Measurements from ENCODE around the gene TIMM22.
"Not testable (repeated sequence)": the region's sequence is repeated elsewhere in the genome, so short reads cannot be mapped to it uniquely, and the experiment has no call there.

The TIMM22 gene

DNA sequence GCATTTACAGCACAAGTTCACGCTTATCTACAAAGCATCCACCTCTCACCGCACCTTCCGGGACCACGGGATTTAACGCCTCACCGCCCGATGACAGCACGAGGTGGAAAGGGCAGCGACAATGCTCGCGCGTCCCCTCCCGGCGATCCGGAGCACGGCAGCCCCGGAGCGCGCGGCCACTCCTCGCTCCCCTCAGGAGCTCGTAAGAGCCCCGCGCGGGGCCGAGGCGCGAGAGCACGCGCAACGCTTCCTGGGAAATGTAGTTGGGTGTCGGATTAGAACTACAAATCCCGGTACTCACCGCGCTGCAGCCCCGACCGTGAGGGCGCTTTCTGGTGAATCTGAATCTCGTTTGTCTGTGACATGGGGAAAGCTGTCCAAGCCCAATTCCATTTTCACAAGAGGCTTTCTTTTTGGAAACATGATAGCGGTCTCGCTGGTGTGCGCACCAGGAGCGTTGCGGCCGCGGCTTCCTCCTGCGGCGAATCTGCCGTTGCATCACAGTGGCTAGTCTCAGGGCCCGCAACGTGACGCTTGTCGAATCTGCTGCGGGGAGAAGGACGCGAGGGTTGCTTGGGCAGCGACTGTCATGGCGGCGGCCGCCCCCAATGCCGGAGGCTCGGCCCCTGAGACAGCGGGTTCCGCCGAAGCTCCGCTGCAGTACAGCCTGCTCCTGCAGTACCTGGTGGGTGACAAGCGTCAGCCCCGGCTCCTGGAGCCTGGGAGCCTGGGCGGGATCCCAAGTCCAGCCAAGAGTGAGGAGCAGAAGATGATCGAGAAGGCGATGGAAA, at the start of gene TIMM22:
TSS of gene TIMM22 (plus strand) at position 576 of the 791 bp plus-strand sequence. CDS start at position 590, 14 bp downstream.
- peak; percentile 95 to 96 for DNase-seq

DNA sequence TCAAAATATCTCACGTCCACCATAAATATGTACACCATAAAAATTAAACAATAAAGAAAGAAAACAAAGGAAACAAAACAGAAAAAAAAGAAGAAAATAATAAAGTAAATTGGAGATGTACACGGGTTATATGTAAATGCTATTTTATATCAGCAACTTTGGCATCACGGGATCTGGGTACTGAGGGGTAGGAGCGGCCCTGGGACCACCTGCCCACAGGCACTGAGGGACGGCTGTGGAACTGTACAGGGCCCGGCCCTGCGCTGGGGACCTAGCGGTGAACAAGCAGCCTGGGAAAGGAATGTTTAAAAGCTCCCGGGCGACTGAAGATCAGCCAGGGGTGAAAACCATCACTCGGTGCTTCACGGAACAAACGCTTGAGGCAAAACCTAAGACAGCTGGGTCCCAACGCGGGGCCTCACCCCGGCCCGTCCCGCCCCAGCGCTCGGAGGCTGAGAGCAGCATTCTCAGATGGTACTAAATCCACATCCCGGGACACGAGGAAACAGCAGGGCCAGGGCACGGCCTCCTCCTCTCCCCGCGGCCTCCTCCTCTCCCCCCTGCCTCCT, 48.6 kb upstream of the TIMM22 start:
- no peak for DNase-seq

DNA sequence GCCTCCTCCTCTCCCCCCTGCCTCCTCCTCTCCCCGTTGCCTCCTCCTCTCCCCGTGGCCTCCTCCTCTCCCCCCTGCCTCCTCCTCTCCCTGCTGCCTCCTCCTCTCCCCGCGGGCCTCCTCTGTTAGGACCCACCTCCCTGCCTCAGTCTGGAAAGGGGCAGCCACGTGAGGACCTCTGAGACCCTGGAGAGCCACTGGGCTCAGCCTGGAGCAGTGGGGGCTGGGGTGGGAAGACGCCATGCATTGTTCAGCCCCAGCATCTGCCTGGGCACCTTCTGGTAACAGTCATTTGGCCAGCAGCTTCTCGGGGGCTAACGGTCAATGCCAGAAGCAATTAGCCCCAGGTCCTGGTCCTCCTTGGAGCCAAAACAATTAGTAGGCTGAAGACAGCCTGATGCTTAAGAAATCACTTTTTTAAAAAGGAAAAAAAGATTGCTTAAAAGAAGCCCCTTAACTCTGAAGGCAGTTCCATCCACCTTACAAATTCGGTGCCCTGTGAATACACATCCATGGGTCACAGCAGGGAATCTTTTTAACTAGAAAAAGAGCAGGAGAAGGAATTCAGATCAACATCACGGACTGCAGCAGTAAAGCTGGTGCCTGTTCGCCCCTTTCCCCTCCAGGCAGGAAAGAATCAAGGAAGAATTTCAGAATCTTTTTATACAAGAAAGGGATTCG, 47.2 kb upstream of the TIMM22 start:
- DNase-seq: no peak

DNA sequence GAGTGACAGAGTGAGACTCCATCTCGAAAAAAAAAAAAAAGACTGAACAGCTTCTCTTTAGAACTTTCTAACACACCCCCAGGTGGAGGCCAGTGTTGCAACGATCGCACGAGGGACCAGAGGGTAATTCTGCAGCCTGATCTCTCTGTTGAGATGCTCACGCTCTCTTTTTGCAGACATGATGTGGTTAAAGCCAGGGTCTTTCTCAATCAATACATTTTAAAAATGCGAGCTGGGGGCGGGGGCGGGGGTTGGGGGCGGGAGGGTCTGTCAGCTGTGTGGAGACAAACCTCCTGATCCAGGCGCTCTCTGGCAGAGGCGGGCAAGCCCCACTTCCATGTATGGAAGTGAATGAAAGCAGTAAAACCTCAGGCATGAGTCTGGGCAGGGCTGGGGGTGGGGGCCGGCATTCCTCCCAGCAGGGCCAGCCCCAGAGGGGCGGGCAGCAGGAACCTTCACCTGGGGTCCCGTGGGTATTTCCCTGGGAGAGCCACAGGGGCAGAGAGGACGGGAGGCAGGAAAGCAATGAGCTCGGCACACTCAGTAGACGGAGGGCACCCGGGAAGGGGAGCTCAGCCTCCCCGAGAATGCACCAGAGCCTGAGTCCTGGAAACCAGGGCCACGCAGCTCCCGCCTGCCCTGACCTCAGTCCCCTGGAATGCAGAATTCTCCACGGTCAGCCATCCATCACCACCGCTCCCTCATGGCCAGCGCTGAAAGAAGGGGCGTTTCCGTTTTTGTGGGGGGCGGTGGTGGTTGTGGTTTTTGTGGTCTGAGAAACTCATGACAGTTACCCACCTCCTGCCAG, 45.4 kb upstream of the TIMM22 start:
- no peak for DNase-seq

DNA sequence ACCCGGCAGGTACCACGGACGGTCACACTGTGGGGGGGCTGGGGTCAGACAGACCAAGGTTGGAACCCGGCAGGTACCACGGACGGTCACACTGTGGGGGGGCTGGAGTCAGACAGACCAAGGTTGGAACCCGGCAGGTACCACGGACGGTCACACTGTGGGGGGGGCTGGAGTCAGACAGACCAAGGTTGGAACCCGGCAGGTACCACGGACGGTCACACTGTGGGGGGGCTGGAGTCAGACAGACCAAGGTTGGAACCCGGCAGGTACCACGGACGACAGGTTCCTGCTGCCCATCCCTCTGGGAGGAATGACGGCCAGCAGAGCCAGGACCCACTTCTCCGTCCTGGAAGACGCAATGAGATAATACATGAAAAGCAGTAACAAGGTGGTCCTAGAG, 44.3 kb upstream of the TIMM22 start:
- DNase-seq: not testable (repeated sequence)

DNA sequence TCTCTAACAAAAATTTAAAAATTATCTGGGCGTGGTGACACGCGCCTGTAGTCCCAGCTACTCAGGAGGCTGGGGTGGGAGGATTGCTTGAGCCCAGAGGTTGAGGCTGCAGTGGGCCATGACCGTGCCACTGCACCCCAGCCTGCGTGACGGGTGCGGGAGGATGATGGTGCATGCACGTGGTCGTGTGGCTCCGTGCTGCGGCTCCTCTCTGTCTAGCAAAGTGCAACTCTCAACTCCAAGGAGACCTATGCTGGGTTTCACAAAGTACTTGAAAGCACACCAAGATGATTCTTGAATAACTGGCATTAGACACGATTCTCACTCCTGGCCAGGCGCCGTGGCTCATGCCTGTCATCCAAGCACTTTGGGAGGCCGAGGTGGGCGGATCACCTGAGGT, 43.2 kb upstream of the TIMM22 start:
- no peak for DNase-seq

DNA sequence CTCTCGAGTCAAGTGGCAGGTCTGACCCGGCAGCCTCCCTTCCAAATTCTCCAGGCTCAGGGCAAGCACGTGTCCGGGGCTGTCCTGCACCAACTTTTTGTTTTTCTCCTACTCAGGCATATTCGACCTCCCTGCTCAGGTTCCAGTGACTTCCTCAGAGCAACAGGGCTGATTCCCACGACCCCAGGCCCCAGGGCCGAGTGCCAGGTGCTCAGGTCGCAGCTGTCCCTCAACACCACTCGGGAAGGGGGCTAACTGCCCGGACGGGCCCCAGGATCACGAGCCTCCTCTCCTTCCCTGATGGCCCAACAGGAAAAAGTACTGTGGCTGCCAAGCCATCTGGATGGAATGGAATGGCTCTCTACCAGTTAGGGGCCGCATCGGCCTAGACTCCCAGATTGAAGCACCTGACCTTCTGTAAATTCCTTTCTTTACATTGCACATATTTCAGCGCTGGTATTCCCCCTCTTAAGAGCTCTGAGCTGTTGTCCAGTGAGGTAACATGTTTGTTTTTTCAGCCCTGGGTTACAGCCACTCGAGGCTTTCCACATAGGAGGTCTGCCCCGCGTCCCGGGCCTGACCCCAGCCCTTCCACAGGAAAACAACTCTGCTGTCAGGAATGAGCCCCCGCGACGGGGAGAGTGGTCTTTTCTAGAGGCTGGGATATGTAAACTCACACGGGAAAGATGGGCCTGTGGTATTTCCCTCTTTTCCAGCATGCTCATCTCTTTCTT, 42.3 kb upstream of the TIMM22 start:
- DNase-seq: no peak

DNA sequence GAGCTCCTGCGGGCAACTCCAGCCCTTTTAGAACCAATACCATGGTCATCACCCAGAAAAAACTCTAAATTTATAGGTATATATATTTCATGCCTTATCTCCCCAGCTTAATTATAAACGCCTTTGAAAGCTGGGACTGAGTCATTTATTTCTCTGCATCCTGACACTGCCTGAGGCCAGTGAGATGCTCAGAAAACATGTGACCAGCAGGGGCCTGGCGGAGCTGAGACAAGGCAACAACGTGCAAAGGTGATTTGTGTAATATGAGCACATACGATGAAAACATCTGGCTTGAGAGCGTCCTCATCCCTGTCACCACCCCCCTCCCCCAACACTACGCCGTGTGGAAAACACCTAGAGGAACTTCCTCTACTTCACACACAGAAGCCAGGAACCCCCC, 40.0 kb upstream of the TIMM22 start:
- DNase-seq: no peak

DNA sequence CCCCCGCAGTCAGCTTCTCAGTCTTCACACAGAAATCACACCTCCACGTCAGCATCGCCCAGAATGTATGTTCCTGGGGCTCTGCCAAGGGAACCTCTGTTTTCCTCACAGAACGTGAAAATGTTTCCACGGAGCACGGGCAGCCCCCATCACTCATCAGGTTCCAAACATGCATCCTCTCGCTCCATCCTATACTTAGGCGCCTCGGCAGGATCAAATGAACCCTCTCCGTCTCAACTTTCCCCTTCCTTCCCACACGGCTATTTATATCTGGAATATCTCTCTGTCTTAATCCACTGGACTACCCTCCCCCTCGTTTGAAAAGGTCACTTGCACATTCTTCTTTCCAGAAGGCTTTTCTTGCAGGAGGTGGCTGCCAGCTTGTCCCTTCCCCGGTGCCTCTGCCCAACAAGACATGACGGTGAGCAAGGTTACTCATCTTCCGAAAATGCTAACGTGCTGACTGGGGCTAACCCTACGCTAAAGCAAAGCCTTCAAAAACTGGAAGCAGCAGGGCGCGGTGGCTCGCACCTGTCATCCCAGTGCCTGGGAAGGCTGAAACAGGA, 39.0 kb upstream of the TIMM22 start:
- DNase-seq: no peak

DNA sequence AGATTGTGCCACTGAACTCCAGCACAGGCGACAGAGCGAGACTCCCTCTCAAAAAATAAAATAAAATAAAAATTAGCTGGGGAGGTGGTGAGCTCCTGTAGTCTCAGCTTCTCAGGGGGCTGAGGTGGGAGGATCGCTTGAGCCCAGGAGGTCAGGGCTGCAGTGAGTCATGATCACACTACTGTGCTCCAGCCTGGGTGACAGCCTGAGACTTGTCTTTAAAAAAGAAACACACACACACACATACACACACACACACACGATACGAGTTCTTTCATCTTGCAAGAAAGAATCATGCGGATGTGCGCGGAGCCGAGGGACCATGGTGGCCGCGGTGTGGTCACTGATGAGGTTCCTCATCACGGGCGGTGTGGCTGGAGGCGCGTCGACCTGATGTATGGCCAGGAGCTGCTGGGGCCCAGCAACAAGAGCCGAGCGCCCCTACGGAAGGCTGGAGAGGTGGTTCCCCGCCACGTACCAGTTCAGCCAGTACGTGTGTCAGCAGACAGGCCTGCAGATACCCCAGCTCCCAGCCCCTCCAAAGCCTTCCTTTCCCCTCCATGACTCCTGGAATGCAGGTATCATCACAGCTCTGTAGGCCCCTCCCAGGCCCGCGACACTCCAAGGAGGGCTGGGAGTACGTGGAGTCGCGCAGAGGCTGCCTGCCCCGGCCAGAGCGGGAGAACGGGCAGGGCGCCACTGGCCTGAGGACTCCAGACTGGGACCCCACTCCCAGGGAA, 38.0 kb upstream of the TIMM22 start:
- no peak for DNase-seq

DNA sequence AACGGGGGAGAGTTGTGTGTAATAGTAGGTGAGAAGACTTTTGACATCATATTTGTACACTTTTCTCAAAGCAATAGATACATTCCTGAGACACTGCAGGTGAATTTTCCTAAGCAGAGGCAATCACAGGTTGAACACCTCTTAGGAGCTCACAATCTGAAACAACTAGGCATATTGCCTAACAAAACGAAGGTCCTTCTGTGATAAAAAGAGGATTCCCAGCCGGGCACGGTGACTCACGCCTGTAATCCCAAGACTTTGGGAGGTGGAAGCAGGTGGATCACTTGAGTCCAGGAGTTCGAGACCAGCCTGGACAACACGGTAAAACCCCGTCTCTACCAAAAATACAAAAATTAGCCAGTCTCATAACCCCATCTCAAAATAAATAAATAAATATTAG, 34.8 kb upstream of the TIMM22 start:
- no peak for DNase-seq

DNA sequence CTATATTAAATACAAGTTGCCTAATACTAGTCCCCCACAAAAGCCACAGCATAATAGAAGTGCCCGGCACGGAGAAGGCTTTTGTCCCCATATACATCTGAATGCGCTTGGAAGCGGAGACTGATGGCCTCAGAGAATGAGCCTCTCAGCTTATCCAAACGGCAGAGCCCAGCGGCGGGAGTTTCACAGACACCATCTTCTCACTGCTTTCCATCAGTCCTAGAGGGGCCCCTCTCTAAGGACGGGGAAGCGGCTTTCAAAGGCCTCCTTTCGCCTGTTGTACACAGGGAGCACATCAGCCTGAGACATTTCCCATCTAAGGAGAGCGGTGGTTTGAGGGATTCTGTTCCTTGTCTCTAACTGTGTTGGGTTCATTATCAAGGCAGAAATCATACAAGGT, 34.3 kb upstream of the TIMM22 start:
- DNase-seq: no peak

DNA sequence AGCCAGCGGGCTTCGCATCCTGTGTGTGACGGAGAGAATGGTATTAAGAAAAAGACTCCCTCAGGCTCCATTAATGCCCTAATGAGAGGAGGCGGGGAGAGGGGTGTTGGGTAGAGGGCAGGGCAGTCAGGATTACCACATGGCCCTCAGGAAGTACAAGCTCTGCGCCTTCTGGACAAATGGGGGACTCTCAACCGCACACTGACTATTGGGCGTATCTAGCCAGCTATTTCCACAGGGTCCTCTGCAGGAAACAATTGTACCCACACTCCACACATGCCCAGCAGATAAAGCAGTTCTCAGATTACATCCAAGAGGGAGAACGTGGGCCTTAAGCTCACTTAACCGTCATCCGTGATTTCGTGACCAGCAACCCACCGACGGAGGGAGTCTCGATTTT, 32.1 kb upstream of the TIMM22 start:
- DNase-seq: no peak

DNA sequence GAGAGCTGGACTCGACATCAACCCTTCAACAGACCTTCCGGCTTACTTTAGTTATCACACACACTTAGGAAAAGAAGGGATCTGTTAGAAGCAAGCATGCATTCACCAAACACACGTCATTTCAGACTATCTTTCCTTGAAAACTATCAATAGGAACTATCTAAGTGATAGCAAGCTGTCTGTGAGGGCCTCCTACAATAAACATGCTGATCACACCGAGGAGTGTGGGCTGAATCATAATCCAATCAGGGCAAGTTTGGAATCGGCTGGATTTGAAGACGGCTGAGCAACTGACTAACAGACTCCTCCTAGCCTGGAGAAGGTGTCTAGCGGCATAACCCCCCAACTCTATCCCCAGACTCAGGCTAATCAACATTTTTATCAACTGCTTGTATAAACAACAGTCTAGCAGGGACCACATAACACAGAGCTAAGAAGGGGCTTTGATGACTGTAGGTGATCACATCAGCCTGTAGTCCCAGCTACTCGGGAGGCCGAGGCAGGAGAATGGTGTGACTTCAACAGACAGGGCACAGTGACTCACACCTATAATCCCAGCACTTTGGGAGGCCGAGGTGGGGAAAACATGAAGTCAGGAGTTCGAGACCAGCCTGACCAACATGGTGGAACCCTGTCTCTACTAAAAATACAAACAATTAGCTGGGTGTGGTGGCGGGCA, 31.5 kb upstream of the TIMM22 start:
- no peak for DNase-seq

DNA sequence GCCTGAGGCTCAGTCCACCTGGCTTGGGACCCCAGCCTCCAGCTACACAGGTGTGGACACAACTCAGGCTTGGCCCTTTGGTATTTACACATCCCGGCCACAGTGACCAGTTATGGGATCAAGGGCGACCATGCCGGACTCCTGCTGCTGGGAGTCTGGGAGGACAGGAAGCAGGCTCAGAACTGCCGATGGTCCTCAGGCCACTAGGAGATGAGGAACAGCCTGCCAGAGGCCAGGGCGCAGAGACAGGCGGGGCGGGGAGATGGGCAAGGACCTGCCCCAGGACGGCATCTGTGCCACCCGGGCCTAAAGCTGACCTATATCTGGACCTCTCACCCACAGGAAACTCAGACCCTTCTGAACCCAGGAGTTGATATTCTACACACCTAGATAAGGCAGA, 29.8 kb upstream of the TIMM22 start:
- no peak for DNase-seq

DNA sequence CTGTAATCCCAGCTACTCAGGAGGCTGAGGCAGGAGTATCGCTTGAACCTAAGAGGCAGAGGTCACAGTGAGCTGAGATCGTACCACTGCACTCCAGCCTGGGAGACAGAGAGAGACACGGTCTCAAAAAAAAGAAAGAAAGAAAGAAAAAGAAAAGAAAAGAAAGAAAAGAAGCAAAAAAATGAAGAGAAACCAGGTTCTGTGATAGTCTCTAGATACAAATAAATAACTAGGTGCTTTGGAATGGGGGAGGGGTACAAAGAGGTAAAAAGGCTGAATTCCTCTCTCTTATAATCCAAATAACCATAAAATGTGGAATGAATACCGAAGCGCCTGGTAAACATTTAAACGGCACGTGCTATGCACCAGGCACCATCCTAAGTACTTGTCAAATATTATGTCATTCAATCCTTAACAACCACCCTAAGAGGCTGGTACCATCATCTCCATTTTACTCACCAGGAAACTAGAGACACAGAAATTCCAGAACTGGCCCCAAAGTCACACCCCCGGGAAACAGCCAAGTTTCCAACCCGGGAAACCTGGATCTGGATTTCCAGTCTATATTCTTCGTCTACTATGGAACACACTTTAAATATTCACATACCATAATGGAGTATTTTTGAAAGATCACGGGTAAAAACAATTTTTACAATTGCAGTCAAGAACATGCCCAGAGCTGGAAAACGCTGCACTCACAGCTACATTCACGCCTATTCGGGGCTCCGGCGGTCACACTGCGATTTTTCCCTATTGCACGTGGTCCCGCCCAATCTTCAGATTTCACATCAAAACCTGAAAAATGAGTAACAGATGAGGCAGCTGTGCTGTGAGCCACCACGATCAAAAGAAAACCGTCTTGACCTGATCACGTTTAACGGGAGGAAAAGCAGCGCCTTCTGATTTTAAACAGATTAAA, 27.9 kb upstream of the TIMM22 start:
- no peak for DNase-seq

DNA sequence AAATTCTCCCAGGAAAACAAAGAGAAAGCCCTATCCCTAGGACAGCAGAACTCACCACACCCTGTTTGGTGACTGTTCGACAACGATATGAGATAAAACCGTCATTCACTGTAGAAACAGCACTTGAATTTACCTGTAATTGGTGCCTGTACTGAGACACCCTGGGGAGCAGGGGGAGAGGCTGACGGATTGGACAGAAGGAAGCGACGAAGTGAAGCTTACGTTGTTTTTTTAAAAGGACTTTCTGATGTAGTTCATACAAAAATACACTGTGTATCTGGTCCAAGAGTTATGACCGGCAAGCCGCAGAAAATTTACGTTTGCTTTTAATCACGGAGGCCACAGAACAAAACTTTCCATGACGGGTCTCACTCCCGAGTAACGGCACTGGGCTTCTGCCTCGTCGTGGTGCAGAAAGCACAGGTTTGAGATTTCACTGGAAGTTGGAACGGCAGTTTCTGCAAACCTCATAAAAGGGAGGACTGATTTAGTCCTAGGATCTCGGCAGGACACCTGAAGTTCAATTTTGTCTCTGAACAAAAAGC, 27.0 kb upstream of the TIMM22 start:
- no peak for DNase-seq

DNA sequence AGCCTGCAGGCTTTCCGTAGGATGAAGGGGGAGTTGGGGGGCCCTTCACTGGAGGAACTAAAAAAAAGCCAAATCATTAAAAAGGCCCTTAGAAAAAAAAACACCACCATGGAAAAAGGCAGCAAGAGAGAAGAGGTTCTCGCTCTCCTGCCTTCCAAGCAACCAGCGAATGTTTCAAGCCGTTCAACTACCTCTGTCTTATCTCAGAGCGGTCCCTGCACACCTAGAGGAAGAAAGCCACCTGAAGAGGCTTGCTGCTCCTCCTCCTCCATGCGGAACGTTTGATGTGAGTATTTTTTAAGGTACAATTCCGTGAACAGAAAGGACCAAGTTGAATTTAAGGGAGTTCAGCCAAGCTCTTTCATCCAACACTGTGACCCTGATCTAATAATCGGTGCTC, 26.6 kb upstream of the TIMM22 start:
- no peak for DNase-seq

DNA sequence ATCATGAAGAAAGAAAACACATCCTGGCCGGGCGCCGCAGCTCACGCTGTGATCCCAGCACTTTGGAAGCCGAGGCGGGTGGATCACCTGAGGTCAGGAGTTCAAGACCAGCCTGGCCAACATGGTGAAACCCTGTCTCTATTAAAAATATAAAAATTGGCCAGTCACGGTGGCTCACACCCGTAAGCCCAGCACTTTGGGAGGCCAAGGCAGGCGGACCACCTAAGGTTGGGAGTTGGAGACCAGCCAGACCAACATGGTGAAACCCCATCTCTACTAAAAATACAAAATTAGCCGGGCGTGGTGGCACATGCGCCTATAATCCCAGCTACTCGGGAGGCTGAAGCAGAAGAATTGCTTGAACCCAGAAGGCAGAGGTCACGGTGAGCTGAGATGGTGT, 25.1 kb upstream of the TIMM22 start:
- DNase-seq: not testable (repeated sequence)

DNA sequence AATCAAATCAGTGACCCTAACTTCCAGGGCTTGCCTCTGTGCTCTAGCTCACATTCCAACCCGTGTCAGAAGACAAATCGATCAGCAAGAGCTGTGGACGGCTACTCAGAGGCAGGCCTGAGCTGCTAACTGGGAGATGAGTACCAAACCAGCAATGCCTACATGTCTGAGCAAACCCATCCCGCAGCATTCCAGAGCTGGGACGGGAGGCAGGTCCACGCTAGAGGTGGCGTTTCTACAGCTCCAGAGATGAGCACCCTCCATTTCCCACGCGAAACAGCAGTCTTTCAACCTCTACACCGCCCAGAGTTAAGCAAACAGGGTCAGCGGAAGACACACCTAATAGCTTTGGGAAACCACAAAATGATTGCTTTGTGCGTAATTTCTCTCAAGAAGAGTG, 23.9 kb upstream of the TIMM22 start:
- no peak for DNase-seq
